ENCODE results near the gene SYT15B. TPM values are rescaled to one million over a fixed set of nuclear protein-coding genes. Genes with fewer than 3 reads are reported as not detected.

The SYT15B gene
- total RNA-seq = 2.6 and 5.7 TPM in 2 replicates

DNA sequence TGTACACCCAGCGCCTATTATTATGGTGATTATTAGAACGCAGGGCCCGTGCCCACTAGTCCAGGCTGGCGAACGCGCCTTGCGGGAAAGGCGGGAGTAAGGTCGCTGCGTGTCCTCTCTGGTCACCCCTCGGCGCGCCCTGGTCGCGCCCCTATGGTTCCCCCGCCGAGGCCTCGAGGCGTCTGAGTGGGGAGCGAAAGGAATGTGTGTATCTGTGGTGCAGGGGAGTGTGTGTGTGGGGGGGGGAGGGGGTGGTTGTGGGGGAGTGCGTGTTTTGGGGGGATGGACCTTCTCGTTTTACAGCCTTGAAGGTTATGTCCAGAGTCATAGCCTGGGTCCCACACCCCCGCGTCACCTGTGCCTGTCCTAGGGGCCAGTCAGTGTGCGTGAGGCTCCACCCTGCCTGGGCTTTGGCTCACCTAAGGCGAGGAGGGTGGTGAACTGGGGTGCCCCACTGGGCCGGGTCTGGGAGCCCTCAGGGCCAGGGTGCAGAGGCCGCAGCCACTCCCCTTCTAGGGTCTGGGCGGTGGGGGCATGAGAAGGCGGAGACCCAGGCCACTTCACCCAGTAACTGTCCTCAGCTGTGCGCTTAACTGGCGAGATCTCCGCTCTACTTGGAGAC is at the start of gene SYT15B:
Gene SYT15B (minus strand): TSS at position 39 of the 622 bp plus-strand sequence. CDS start 952 bp downstream, outside the sequence.

Other genes starting within 250 kb of the SYT15B start
- gene AGAP9, start 240.0 kb downstream of the SYT15B start, total RNA-seq = 0.63 and 2.1 TPM in 2 replicates
- 1.0 and 2.0 TPM in 2 replicates for gene NPY4R2, start 155.1 kb upstream of the SYT15B start, total RNA-seq
- gene FAM25C, start 236.2 kb upstream of the SYT15B start, total RNA-seq = not detected in 2 replicates